A549 (cell line): ENCODE data around the gene CELF2. TPM values are rescaled to one million over a fixed set of nuclear protein-coding genes. Genes with fewer than 3 reads are reported as not detected.

Experiments used
- ATAC-seq, 2 experiments: fragments of 200-7000 bp in 1 of 2; fragments of >200 bp in 1 of 2; cut with Nextera tagmentation in 1 of 2; cut with Tn5 transposase in 1 of 2; 3 replicates each; pipeline versions ENCODE4 v1.8.0 to v1.9.1; 2018 to 2020; ENCODE audit warnings: mild to moderate bottlenecking in 1 of 2, moderate library complexity in 1 of 2
- CTCF ChIA-PET: fragments of 300-600 bp; sonication (Branson Sonifier 250); formaldehyde crosslinking; extraction: SDS; loops from one replicate; lab custom pipeline; 2021; ENCODE audit warnings: antibody characterized with exemption, inconsistent platforms; lab: Yijun Ruan, JAX
- POLR2A ChIA-PET: fragments of 350-600 bp; formaldehyde crosslinking; extraction: SDS; loops from one replicate; lab custom pipeline; 2021; ENCODE audit warnings: antibody characterized with exemption, inconsistent platforms; lab: Yijun Ruan, JAX
- DNase-seq, 2 experiments: peaks; one replicate each; pipeline versions ENCODE4 v3.0.0 to v3.0.0-alpha.2; 2011 to 2016; ENCODE audit warnings: low read depth in 1 of 2, low spot score in 1 of 2
- FAIRE-seq: peaks from 2 replicates; lab custom pipeline; 2011; peaks lifted over from hg19 to GRCh38; lab: Jason Lieb, UNC
- H3K27ac ChIP-seq, 2 experiments: fragments of >200 bp; sonication (Bioruptor Twin); formaldehyde crosslinking; 3 replicates each; pipeline ENCODE4 v1.5.1; 2016 to 2017
- H3K4me1 ChIP-seq: fragments of >200 bp; sonication (Bioruptor Twin); formaldehyde crosslinking; 3 replicates; pipeline ENCODE4 v1.6.1; 2016
- H3K4me2 ChIP-seq: fragments of >200 bp; sonication (Bioruptor Twin); formaldehyde crosslinking; 3 replicates; pipeline ENCODE4 v1.6.1; 2016
- H3K4me3 ChIP-seq: fragments of >200 bp; sonication (Bioruptor Twin); formaldehyde crosslinking; 3 replicates; pipeline ENCODE4 v1.5.1; 2016
- H3K9me3 ChIP-seq: fragments of >200 bp; sonication (Bioruptor Twin); formaldehyde crosslinking; 3 replicates; pipeline ENCODE4 v1.6.1; 2016
- ATOH8 ChIP-seq: fragments of 250-450 bp; sonication (Bioruptor Pico); IDR thresholded peaks from 2 replicates; pipeline ENCODE4 v1.5.0; 2020; ENCODE audit warnings: low read depth, mild to moderate bottlenecking, moderate library complexity
- CEBPB ChIP-seq, 2 experiments: fragments of >200 bp in 1 of 2; sonication (Bioruptor Twin) in 1 of 2; formaldehyde crosslinking in 1 of 2; IDR thresholded peaks; 2 replicates each; pipeline ENCODE4 v1.6.1; 2012 to 2016
- CHD4 ChIP-seq: fragments of 200-600 bp; sonication (generic); IDR thresholded peaks from 2 replicates; pipeline ENCODE4 v1.6.1; 2016; ENCODE audit warnings: antibody characterized with exemption, mild to moderate bottlenecking, borderline replicate concordance
- CTCF ChIP-seq: fragments of >200 bp; sonication (Bioruptor Twin); formaldehyde crosslinking; IDR thresholded peaks from 3 replicates; pipeline ENCODE4 v1.5.1; 2016
- ELK1 ChIP-seq: fragments of 150-350 bp; IDR thresholded peaks from 2 replicates; pipeline ENCODE4 v1.6.1; 2014; ENCODE audit warnings: low read depth, mild to moderate bottlenecking, low read length
- FOSB ChIP-seq: fragments of 250-450 bp; sonication (Bioruptor Pico); IDR thresholded peaks from 2 replicates; pipeline ENCODE4 v1.5.0; 2020; ENCODE audit warnings: mild to moderate bottlenecking, moderate library complexity
- GATA3 ChIP-seq: IDR thresholded peaks from 2 replicates; pipeline ENCODE4 v1.6.1; 2012; ENCODE audit warnings: borderline replicate concordance
- HES2 ChIP-seq: fragments of >200 bp; sonication (Bioruptor Twin); formaldehyde crosslinking; IDR thresholded peaks from 2 replicates; pipeline ENCODE4 v1.6.1; 2016
- HOXB5 ChIP-seq: fragments of 250-450 bp; sonication (Bioruptor Pico); IDR thresholded peaks from 2 replicates; pipeline ENCODE4 v1.5.0; 2020; ENCODE audit warnings: mild to moderate bottlenecking, moderate library complexity
- JUN ChIP-seq, 2 experiments: fragments of >200 bp; sonication (Bioruptor Twin); formaldehyde crosslinking; IDR thresholded peaks; 2 replicates in 1 of 2; 3 replicates in 1 of 2; pipeline ENCODE4 v1.6.1; 2016 to 2017
- MAZ ChIP-seq: fragments of 150-350 bp; IDR thresholded peaks from 2 replicates; pipeline ENCODE4 v1.6.1; 2014; ENCODE audit warnings: antibody characterized with exemption, low read depth, low read length, borderline replicate concordance
- PHF8 ChIP-seq: fragments of 200-600 bp; sonication (generic); IDR thresholded peaks from 2 replicates; pipeline ENCODE4 v1.6.1; 2016; ENCODE audit warnings: low read depth, mild to moderate bottlenecking, antibody characterized with exemption, moderate library complexity, borderline replicate concordance
- SREBF2 ChIP-seq: fragments of 450-650 bp; IDR thresholded peaks from 2 replicates; pipeline ENCODE4 v1.6.1; 2014; ENCODE audit warnings: mild to moderate bottlenecking, moderate library complexity
- USF2 ChIP-seq: fragments of 450-650 bp; IDR thresholded peaks from 2 replicates; pipeline ENCODE4 v1.6.1; 2014; ENCODE audit warnings: antibody characterized with exemption
- WGBS: methylation state at CpG from one replicate; pipeline ENCODE4 v1.1.6; 2017; ENCODE audit errors: missing lambda C conversion rate; 5-methylcytosine and 5-hydroxymethylcytosine counted together
- polyA plus RNA-seq, 4 experiments: library from polyadenylated mRNA; depleted of rRNA in 3 of 4; stranded (reverse); fragments of >200 nt; fragmentation: RNase III in 1 of 4; extraction: RNeasy Plus Mini Kit Qiagen cat#74134 plus additional on column Dnase treatment in 1 of 4; gene quantifications; 2 replicates in 3 of 4; 3 replicates in 1 of 4; pipeline ENCODE4 v1.2.3, GENCODE V29; 2011 to 2017
- TF ChIP-seq, protein P1 (sequence below): fragments of 200-600 bp; sonication (generic); IDR thresholded peaks from 2 replicates; pipeline ENCODE4 v1.6.1; 2016; ENCODE audit warnings: antibody characterized with exemption, mild to moderate bottlenecking, moderate library complexity
- TF ChIP-seq, protein P2 (sequence below): IDR thresholded peaks from 2 replicates; pipeline ENCODE4 v1.6.1; 2012; ENCODE audit warnings: low read depth, borderline replicate concordance
- TF ChIP-seq, protein P3 (sequence below): IDR thresholded peaks from 2 replicates; pipeline ENCODE4 v1.6.1; 2012
- TF ChIP-seq, protein P4 (sequence below): fragments of 250-450 bp; sonication (Bioruptor Pico); IDR thresholded peaks from 2 replicates; pipeline ENCODE4 v1.5.0; 2021; ENCODE audit warnings: mild to moderate bottlenecking, moderate library complexity, borderline replicate concordance
- TF ChIP-seq, protein P5 (sequence below): fragments of >200 bp; sonication (Bioruptor Twin); formaldehyde crosslinking; IDR thresholded peaks from 3 replicates; pipeline ENCODE4 v1.6.1; 2016

CELF2 gene
- polyA plus RNA-seq, 2 of the 4 experiments (the other 2 are of a cell fraction) = 0.01 to 0.03 TPM

GRCh38 chr10:11063856-11064255, 46.2 kb downstream of the CELF2 start:
- Histone ChIP-seq H3K4me3 (no peak overlapping the region), H3K27ac (no peak overlapping the region), H3K4me2 (no peak overlapping the region), H3K4me1 (no peaks in the 10 kb centered on the region), H3K9me3 (no peaks in the 10 kb centered on the region)
- no peak for DNase-seq
- TF ChIP-seq CTCF = no peak
- TF ChIP-seq SREBF2 = no peak
- no peak for TF ChIP-seq ATOH8 (CRISPR knock-in tag)
- TF ChIP-seq MAZ = no peak
- TF ChIP-seq HES2 = no peak
- TF ChIP-seq, protein P1, sequence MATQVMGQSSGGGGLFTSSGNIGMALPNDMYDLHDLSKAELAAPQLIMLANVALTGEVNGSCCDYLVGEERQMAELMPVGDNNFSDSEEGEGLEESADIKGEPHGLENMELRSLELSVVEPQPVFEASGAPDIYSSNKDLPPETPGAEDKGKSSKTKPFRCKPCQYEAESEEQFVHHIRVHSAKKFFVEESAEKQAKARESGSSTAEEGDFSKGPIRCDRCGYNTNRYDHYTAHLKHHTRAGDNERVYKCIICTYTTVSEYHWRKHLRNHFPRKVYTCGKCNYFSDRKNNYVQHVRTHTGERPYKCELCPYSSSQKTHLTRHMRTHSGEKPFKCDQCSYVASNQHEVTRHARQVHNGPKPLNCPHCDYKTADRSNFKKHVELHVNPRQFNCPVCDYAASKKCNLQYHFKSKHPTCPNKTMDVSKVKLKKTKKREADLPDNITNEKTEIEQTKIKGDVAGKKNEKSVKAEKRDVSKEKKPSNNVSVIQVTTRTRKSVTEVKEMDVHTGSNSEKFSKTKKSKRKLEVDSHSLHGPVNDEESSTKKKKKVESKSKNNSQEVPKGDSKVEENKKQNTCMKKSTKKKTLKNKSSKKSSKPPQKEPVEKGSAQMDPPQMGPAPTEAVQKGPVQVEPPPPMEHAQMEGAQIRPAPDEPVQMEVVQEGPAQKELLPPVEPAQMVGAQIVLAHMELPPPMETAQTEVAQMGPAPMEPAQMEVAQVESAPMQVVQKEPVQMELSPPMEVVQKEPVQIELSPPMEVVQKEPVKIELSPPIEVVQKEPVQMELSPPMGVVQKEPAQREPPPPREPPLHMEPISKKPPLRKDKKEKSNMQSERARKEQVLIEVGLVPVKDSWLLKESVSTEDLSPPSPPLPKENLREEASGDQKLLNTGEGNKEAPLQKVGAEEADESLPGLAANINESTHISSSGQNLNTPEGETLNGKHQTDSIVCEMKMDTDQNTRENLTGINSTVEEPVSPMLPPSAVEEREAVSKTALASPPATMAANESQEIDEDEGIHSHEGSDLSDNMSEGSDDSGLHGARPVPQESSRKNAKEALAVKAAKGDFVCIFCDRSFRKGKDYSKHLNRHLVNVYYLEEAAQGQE = no peak
- TF ChIP-seq, protein P2, sequence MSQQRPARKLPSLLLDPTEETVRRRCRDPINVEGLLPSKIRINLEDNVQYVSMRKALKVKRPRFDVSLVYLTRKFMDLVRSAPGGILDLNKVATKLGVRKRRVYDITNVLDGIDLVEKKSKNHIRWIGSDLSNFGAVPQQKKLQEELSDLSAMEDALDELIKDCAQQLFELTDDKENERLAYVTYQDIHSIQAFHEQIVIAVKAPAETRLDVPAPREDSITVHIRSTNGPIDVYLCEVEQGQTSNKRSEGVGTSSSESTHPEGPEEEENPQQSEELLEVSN = no peak
- TF ChIP-seq CEBPB (IDR thresholded peaks at IDR 0.05) = no peak
- TF ChIP-seq, protein P3, sequence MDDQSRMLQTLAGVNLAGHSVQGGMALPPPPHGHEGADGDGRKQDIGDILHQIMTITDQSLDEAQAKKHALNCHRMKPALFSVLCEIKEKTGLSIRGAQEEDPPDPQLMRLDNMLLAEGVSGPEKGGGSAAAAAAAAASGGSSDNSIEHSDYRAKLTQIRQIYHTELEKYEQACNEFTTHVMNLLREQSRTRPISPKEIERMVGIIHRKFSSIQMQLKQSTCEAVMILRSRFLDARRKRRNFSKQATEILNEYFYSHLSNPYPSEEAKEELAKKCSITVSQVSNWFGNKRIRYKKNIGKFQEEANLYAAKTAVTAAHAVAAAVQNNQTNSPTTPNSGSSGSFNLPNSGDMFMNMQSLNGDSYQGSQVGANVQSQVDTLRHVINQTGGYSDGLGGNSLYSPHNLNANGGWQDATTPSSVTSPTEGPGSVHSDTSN = no peak
- TF ChIP-seq PHF8 = no peak
- TF ChIP-seq ELK1 = no peak
- TF ChIP-seq USF2 = no peak
- no peak for TF ChIP-seq CHD4
- TF ChIP-seq GATA3 = no peak
- TF ChIP-seq, protein P4, sequence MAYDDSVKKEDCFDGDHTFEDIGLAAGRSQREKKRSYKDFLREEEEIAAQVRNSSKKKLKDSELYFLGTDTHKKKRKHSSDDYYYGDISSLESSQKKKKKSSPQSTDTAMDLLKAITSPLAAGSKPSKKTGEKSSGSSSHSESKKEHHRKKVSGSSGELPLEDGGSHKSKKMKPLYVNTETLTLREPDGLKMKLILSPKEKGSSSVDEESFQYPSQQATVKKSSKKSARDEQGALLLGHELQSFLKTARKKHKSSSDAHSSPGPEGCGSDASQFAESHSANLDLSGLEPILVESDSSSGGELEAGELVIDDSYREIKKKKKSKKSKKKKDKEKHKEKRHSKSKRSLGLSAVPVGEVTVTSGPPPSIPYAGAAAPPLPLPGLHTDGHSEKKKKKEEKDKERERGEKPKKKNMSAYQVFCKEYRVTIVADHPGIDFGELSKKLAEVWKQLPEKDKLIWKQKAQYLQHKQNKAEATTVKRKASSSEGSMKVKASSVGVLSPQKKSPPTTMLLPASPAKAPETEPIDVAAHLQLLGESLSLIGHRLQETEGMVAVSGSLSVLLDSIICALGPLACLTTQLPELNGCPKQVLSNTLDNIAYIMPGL (CRISPR knock-in tag) = no peak
- TF ChIP-seq JUN (IDR thresholded peaks at IDR 0.05) = no peak
- no peak for TF ChIP-seq FOSB (CRISPR knock-in tag)
- TF ChIP-seq HOXB5 (CRISPR knock-in tag) = no peak
- TF ChIP-seq, protein P5, sequence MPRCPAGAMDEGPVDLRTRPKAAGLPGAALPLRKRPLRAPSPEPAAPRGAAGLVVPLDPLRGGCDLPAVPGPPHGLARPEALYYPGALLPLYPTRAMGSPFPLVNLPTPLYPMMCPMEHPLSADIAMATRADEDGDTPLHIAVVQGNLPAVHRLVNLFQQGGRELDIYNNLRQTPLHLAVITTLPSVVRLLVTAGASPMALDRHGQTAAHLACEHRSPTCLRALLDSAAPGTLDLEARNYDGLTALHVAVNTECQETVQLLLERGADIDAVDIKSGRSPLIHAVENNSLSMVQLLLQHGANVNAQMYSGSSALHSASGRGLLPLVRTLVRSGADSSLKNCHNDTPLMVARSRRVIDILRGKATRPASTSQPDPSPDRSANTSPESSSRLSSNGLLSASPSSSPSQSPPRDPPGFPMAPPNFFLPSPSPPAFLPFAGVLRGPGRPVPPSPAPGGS = no peak
- FAIRE-seq = no peak
- WGBS = 2% methylated on average over 5 of the region's 5 CpGs
- CTCF ChIA-PET = no interaction called here
- no peak for ATAC-seq
- POLR2A ChIA-PET = no interaction called here
